Globus pallidus (tissue), 1 donor: ENCODE measurements around the gene FBXW5.
A peak's percentile ranks its signal among the peaks of the same experiment; 100 is the strongest.

Experiments
- DNase-seq: peaks from one replicate; pipeline ENCODE4 v3.0.0-alpha.2; 2015; ENCODE audit warnings: low spot score

Gene FBXW5

DNA sequence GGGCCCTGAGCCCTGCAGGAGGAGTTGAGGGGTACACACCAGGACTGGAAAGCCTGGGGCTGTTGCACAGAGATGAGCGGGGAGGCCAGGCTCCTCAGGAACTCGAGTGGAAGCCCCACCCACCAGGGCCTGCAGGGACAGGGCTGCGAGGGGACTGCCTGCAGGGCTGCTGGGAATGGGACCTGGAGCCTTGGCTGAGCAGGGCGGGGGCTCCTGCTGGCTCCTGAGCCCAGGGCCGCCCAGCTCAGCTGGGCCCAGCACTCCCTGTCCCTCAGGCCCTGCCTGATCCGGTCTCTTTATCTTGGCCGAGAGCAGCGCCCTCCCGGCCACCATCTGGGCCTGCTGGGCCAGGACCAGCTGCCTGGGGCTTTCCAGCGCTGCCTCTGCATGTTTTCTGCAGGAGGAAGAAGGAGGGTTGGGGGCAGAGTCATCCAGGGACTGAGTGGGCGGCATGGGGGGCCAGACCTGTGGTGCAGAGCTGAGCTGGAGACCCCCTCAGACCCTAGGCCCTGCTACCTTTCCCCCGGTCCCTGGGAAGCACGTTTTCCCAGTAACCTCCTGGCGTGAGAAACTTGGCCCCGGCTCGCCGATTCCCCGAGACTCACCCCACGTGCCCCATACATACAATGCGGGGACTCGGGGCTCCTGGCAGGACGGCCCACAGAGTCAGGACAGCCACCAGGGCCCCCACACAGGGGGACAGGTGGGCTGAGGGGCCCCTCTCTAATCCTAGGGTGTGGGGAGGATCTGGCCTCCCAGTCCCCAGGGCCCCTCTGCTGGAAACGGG lies 16.9 kb upstream of the FBXW5 start:
- peak; percentile 59 for DNase-seq

DNA sequence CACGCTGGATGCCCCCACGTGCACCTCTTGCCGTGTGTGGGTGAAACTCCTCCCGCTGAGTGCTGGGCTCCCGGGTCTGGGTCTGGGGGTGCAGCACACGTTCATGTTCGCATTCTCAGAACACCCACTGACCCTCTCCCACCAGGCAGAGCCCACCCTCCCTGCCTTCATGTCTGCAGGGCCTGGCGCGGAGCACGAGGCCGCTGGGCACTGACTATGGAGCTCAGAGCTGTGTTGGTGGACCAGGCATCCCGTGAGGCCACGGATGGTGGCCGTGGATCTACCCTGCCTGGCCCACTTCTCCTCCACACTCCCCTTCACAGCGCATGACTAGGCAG lies 16.4 kb upstream of the FBXW5 start:
- no peak for DNase-seq

DNA sequence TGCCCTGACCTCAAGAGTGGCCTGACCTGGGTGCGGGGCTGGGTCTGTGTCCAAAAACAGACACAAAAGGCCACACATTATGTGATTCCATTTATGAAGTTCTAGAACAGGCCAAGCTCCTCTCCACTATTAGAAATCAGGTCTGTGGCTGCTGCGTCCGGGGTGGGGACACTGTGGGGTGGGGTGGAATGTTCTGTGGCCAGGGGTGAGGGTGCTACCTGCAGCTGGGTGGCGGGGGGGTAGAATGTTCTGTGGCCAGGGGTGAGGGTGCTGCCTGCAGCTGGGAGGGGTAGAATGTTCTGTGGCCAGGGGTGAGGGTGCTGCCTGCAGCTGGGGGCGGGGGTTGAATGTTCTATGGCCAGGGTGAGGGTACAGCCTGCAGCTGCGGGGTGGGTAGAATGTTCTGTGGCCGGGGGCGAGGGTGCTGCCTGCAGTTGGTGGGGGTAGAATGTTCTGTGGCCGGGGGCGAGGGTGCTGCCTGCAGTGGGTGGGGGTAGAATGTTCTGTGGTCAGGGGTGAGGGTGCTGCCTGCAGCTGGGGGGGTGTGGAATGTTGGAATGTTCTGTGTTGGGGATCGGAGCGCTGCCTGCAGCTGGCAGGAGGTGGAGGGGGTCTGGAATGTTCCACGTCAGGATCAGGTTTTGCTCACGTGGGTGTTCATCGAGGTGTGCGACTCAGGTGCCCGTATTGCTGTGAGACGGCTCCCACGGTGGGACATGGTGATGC lies 15.8 kb upstream of the FBXW5 start:
- no peak for DNase-seq

DNA sequence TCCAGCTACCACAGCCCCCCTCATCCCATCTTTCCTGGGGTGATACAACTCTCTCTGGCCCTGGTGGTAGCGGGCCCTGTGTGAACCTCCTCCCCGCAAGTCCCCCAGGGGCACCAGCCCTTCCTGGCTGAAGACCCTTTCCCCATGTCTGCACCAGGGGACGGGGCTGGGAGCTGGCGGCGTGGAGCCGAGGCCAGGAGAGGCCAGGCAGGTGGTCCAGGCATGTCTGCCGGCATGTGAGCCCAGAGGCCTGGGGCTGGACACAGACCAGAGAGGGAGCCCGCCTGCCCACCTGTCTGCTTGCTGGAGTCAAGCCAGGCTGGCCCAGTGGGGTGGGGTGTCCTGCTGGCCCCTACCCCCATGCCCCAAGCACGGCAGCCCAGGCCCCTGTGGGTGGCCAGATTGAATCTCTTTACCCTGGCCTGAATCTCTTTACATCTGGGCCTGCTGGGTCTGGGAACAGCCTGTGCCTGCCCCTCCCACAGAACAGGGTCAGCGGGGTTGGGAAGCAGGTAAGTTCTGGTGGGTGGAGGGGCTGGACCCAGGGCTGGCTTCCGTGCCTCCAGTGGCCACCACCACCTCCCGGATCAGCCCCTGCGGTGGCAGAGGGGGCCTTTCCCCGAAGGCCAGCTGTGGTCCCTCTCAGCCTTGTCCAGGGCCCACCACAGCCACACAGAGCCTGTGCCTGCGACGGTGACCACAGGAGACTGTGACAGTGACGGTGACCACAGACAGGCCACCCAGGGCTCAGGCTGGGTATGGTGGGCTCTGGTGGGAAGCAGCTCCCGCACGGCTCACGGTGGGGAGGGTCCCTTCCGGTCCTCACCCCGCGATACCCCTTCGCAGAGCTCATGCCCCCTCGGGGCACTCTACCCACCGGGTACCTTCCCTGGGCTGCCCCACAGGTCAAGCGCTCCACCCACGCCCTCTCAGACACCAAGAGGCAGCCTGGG lies 14.6 kb upstream of the FBXW5 start:
- DNase-seq: no peak

DNA sequence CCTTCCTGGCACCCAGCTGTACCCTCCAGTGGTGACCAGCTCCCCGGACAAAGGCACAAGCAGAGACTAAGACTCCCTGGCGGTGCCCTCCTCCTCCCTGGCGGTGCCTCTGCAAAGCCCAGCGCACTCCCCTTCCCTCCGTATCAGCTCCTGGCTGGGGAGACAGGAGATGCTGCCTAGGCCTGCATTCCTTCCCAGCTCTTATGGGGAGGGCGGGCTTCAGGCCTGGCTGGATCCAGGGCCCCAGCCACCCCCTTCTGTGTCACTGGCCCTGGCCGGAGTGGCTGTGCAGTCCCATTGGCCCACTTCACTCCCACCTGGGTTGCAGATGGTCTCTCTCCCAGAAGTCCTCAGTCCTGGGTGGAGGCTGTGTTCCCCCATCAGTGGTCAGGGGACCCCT lies 13.9 kb upstream of the FBXW5 start:
- no peak for DNase-seq

DNA sequence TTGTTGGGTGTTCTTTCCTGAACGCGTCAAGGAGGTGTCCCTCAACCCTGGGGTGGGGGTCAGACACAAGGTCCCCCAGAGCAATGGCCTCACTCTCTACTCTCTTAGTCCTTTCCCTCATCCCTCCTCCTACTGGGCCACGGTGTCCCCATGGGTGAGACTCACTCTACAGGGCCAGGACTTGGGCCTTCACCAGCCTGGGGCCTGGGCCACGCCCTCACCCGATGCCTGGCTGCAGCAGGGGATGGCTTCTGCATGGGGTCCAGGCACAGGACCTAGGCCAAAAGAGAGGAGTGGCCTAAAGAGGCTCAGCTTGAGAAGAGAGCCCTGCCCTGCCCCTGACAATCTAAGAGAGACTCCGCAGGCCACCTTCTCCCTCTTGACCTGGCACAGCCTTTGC lies 13.4 kb upstream of the FBXW5 start:
- no peak for DNase-seq

DNA sequence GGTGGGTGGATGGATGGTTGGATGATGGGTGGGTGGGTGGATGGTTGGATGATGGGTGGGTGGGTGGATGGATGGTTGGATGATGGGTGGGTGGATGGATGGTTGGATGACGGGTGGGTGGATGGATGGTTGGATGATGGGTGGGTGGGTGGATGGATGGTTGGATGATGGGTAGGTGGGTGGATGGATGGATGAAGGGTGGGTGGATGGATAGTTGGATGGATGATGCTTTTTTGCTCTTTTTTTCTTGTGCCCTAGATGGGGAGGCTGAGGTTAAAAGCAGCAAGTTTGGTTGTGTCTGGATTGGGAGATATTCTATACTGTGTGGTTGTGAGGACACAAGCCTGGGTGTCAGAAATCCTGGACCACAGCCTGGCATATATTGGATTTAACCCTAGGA lies 12.9 kb upstream of the FBXW5 start:
- DNase-seq: no peak

DNA sequence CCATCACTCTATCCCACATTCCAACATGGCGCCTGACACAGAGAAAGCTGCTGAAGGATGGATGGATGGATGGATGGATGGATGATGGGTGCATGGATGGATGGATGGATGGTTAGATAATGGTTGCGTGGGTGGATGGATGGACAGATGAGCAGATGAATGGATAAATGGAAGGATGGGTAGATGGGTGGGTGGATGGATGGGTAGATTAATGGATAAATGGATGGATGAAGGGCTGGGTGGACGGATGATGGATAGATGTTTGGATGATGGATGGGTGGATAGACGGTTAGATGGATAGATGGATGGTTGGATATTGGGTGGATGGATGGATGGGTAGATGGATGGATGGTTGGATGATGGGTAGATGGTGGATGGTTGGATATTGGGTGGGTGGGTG lies 12.1 kb upstream of the FBXW5 start:
- no peak for DNase-seq

DNA sequence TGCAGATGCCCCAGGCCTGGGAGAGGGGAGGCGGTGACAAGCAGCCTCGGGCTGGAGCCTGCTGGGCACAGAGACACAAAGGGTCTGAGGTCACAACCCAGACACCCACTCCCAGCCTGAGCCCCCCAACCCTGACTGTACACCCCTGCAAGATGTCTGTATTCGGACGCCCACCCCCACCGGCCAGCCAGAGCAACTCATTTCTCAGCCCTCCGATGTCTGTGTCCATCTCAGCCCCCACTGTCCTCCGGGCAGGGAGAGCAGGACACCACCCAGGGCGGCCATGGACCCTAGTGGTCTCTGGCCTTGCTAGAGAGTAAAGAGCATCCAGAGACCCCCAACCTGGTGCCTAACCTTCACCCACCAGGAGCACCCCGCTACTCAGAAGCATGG lies 11.4 kb upstream of the FBXW5 start:
- DNase-seq: no peak

DNA sequence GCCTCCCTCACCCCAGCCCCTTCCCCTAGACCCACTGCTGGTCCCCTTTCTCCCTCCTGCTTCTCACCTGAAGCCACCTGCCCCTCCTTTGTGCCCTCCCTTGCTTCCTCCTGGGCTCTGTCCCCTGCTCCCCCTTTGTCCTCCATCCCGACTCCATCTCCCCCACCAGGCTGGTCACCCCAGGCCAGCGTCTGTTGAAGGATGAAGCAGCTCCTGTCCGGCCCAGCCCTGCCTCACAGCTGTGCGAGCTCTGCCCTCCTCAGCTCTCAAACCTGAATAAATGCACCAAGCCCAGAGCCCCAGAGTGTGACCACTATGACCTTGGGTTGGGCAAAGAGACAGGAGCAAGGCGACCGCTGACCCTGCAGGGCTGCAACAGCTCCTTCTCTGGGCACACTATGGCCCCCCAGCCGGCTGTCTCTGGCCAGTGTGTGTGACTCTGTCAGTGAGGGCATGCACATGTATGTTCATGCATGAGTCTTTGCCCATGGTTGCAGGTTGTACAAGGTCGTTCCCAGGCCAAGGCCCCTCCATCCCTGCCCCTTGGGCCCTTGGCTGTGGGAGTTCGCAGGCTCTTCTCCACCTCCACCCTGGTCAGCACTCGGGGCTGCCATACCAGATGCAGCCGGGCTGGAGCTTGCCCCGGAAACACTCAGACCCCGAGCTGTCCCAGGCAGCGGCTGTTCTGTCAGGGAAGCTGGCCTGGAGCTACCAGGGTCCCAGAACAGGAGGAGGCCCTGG lies 10.8 kb upstream of the FBXW5 start:
- DNase-seq: no peak

DNA sequence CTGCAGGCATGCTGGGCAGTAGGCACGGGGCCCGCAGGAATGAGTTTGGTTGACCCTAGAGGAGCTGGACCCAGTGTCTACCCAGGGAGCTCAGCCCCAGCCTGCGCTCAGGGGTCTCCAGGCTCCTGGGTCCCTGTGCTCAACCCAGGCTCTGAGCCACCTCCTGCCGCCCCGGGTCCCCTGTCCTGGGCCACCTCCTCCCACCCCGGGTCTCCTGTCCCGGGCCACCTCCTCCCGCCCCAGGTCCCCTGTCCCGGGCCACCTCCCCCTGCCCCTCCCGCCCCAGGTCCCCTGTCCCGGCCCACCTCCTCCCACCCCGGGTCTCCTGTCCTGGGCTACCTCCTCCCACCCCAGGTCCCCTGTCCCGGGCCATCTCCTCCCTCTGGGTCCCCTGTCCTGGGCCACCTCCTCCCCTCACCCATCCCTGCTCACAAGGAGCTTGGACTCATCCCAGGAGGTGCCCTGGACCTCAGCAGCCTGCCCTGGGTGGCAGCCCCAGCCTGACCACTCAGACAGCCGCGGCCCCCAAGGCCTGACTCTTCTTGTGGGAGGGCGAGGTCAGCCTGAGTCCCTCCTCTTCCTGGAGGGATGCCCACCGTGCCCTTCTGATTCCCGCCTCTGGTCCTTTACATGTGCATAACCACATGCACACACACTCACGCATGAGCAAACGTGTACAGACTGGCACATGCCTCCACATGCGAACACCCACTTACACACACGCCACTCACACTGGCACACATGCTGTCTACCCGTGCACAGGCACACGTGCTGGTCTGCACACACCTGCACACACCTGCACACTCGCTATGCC lies 9.9 kb upstream of the FBXW5 start:
- DNase-seq: no peak

DNA sequence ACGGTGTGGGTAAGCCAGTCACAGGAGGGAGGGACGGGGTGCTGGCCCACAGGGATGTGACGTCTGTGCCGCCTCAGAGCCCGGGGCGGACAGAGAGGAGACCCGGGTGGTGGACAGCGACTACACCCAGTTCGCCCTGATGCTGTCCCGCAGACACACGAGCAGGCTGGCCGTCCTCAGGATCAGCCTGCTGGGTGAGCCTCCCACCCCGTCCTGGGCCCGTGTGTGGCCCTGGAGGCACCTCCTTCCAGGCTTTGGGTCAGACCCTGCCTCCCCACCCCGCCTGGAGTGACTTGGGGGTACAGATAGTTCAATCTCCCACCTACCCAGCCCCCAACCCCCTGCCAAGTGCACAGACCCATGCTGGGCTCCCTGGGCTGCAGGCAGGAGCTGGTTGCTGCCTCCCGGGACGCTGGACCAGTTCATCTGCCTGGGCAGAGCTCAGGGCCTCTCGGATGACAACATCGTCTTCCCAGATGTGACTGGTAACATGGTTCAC lies 9.3 kb upstream of the FBXW5 start:
- no peak for DNase-seq

DNA sequence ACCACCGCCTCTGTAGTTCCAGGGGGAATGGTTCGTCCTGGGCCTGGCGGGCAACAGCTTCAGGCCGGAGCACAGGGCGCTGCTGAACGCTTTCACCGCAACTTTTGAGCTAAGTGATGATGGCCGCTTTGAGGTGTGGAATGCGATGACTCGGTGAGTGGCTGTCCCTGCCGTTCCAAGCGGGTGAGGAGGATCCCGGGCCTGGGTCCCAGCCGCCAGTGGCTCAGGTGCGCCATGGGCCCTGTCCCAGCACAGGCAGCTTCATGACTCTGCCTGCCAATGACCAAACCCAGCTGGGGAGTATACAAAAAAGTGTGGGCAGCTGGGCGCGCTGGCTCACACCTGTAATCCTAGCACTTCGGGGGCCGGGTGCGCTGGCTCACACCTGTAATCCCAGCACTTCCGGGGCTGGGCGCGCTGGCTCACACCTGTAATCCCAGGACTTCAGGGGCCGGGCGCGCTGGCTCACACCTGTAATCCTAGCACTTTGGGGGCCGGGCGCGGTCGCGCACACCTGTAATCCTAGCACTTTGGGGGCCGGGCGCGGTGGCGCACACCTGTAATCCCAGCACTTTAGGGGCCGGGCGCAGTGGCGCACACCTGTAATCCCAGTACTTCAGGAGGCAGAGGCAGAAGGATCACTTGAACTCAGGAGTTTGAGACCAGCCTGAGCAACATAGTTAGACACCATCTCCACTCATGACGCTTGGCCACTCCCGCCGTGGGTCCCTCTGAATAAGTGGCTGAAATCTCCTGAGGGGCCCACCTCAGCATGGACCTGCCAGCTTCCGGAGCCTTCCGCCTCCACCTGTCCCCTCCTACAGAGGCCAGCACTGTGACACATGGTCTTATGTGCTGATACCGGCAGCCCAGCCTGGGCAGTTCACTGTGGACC lies 8.6 kb upstream of the FBXW5 start:
- no peak for DNase-seq

DNA sequence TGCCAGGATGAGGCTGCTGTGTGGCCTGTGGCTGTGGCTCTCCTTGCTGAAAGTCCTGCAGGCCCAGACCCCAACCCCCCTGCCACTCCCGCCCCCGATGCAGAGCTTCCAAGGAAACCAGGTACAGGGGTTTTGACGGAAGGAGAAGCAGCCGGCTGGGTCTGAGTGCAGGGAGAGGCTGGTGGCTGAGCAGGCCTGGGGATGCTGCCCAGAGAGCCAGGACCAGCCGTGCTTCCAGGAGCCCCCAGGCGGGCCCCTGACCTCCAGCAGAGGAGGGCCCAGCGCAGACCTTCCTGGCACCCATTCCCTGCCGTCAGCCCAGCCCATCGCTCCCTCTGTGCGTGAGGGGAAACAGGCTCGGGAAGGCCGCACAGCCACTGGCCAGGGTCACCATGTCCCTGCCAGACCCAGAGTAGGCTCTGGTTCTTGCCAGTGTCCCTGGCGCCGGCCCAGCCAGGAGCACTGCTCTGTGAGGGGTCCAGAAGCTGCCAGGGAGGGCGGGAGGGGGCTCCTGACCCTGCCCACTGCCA lies 7.8 kb upstream of the FBXW5 start:
- DNase-seq: no peak

DNA sequence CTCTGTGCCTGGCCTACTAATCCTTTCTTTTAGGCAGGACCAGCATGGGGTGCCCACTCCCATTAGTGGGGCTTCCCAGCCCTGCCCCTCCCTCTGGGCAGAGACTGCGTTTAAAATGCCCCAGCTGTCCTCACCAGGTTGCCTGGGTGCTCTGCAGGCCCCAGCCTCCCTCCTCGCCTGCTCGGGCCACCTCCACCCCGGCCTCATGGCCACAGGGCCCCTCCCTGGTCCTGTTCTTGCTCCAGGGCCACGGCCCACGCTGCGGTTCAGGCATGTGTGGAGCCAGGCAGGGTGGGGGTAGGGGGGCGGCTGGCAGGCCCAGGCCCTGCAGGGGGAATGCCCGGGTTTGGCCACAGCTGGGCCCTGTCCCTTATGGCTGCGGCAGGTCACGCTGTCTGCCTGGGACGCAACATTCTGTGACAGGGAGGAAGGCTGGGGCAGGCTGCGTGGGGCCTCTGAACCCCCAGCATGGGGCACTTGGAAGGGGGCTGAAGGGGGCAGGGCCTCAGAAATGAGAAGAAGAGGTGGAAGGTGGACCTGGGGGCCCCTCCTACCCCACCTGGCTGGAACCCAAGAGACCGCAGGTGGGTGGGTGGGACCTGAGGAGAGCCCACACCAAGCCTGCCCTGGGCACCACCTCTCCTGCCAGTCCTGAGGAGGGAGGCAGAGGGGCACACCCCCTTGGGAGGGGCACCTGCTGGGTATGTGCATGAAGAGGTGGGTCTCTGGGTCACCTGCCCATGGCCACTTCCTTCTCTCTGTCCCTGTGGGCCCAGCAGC lies 7.2 kb upstream of the FBXW5 start, which contains the start of gene LCN12:
Gene LCN12, plus strand, starts transcription at position 733 of the 780 bp plus-strand sequence. CDS start 55 bp downstream, outside the sequence.
- DNase-seq: no peak

DNA sequence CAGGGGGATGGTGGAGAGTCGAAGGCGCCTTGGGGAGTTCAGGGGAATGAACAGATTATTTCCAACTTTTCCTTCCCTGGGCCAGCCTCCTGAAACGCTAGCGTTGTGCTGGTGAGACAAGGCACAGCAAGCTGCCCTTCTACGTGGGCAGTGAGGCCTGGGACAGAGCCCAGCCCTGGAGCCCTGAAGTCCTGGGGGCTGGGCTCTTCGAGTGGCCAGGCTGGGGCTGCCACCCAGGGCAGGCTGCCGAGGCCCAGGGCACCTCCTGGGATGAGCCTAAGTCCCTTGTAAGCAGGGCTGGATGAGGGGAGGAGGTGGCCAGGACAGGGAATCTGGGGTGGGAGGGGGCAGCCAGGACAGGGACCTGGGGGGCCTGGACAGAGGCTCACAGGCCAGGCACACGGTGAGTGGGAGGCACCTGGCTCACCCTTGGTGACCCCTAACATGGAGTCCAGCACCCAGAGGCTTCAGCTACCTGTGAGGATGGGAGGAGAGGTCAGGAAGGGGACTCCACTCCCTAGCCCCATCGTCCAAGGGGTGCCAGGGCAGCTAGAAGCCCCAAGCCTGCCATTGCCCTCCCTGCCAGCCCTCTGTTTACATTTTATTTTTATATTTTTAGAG lies 6.2 kb upstream of the FBXW5 start:
- no peak for DNase-seq

DNA sequence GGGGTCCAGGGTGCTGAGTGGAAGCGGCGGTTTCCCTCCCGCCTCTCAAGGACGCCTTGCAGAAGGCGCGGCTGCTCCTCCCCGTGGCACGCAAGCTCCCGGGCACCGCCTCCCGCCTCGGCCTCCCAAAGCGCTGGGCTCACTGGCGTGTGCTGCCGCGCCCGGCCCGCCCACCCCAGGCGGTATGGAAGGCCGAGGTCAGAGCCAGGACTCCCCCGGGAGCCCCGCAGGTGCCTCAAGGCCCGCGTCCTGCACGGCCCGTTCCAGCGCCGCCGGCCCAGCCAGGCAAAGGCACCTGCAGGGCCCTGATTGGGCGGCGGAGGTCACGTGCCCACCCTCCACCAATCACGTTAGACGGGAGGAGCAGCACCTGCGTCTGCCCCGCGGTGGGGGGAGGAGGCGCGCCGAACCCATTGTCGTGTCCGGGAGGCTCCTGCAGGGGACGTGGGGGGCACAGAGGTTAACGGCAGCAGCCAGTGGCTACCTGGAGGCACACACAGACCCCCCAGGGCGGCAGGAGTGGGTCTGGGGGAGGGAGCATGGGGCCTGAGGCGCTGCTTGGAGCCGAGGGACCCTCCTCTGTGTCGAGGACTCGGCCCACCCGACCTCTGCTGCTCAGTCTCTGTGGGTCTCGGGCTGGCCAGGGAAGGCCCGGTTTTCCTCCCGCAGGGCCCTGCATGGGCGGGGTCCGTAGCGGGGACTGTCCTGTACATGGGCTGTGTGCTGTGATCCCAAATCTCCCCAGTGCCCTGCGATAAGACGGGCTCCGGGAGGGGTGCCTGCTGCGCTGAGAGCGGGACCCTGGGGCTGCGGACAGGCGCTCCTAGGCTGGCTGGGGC lies 5.5 kb upstream of the FBXW5 start:
- peak; percentile 93 for DNase-seq
